Medulla oblongata (tissue), 1 donor: ENCODE data around the gene PDCD5.

Experiments used
- DNase-seq: peaks from one replicate; pipeline ENCODE4 v3.0.0-alpha.2; 2015; ENCODE audit errors: extremely low spot score

The PDCD5 gene

DNA sequence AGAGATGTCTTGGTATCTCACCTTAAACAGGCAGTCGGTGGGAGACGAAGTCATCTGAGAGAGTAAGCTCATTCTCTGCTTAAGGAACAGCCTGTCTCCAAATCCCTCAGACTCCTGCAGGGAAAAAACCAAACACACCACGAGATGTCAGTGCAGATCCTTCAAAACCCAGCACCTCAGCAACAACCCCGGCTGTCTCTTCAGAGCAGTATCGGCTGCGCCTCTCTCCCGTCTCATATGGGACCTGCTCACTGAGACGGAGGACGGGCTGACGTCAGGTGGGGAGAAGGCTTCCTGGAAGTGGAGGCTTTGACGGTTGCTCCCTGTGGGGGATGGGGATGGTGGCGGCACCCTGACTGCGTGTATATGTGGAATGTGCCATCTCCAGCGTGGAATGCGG, 50.4 kb downstream of the PDCD5 start:
- no peak for DNase-seq
